GM10847 (cell line): Measurements from ENCODE around the gene IRS1.

ENCODE experiments used
- POLR2A ChIP-seq: IDR thresholded peaks from 2 replicates; pipeline ENCODE4 v1.6.1; 2011; ENCODE audit not compliant: insufficient read length; ENCODE audit errors: extremely low read depth

IRS1 gene

GRCh38 chr2:226705965-226706364 lies 93.7 kb downstream of the IRS1 start:
- no peak for TF ChIP-seq POLR2A

DNA sequence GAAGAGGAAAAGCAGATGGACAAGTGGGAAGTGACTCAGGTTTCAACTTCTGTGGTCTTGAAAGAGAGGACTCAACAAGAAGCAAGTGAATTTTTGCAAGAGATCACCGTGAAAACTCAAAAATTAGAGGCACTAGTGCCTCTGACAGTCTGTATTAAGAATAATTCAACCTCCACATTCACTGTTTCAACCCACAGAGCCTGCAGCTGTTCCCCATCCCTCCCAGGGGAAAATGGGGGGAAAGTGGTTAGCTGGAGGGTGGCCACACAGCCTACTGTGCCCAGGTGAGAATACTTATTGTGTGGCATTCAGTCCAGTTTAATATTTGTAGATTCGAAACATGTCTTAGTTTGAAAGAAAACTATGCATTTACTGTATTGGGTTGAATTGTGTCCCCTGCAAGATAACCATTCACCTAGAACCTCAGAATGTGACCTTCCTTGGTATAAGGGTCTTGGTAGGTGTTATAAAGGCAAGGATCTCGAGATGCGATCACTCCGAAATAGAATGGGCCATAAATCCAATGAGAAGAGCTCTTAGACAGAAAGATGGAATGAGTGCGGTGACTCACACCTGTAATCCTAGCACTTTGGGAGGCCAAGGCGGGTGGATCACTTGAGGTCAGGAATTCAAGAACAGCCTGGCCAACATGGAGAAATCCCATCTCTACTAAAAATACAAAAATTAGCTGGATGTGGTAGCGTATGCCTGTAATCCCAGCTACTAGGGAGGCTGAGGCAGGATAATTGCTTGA lies 94.3 kb downstream of the IRS1 start:
- TF ChIP-seq POLR2A = no peak

DNA sequence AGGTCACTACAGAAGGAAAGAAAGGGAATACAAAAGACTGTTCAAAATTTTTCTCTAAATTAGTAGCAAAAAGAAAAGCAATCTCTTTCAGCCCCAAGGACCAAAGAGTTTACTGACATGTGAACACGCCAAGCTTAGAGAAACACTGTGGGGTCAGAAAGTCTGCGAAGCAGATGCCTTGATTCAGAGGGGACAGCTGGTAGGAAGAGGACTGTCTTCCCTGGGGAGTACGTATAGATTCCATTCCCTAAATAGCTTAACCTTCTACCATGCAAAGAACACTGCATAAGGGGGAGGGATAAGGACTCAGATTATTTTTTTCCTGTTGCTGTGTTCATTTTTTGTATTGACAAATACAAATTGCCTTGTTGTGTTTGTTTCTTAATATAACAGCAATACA lies 96.1 kb downstream of the IRS1 start:
- no peak for TF ChIP-seq POLR2A

DNA sequence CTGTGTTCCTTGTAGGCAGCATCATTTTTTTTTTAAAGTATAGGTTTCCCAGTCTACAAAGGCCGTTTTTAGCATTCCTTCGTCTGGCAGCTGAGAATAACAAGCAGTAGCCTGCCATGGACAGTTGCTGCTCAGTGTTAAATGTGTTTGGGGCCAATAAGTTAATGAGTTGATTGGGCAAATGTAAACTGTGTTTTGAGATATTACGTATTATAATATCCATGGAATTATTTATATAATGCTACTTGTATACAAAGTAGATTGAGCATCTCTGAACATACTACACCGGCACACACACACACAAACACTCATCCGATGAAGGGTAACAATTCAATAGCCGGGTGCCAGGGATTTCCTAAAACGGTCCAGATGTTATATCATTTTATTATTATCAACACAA lies 97.2 kb downstream of the IRS1 start:
- TF ChIP-seq POLR2A = no peak

DNA sequence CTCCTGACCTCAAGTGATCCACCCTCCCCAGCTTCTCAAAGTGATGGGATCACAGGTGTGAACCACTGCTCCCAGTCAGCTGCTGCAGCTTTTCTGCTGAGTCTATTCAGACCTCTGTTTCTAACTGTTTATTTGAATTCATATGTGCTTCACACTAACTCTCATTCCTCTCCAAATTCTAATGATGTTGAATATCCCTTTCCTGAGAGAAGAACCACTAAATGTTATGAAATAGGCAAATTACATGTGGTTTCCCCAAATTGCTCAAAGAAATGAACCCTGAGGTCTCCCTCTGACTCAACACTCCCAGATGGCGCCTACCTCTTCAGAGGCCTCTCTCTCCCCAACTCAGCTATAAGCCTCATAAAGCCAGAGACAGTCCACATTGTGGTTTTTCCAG lies 98.6 kb downstream of the IRS1 start:
- no peak for TF ChIP-seq POLR2A

DNA sequence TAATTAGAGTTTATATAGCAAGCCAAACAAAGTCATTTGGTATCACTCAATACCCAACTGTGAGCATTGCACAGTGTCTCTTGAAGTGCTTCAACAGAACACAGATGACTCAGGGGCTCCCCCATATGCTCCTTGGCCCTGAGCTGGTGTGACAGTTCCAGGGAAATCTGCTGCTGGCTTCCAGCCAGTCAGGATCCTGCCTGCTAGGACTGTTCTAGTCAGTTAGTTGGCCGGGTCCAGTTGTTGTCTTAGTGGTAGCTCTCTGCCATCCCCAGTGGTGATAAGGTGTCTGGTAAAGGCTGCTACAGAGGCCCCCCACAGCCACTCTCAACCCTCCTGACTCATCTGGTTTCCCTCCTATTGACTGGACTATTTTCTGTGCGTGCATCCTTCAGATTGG lies 100.3 kb downstream of the IRS1 start:
- TF ChIP-seq POLR2A = no peak

DNA sequence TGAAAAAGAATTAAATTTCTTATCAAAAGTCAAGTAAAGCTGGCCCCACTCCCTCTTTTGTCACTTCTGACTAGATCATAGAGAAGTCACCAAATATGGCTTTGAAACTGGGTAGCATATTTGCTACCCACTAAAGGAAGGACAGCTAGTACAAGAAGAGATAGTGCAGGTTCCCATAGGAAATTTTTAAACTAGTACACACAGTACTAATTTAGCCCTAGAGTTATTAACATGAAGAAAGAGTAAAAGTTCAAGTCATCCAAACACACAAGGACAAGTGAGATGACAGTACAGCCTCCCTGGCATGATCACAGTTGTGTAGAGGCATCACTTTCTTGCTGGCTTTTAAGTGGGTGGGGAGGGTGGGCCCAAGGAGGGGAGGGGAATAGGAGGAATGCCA lies 100.9 kb downstream of the IRS1 start:
- TF ChIP-seq POLR2A = no peak

DNA sequence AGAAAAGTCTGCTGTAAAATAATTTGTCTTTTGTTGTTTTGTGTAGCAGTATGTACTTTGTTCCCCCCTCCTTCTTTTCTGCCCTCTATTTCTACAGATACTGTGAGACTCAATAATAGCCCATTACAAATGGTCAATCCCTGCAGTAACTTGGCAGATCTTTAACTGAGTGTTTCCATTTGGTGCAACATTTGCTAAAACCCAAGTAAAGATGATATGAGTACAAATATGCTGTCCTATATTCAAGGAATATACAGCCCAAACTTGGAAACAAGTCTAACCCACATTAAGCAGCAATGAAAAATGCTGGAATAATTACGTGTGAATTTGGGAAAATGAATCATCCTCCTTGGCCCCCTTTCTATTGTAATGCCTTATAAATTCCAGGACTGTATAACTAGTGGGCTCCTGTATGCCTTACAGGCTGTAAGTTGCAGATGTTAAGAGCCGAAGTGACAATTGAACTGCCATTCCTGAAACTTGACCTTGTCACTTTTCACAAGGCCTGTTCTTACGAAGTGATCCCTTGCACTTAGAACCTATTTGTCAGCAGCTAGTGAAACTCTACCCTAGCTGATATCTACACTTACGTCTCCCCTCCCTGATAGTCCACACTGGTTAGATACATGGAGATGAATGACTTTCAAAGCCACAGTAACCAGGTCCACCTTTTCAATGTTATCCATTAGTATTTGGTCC lies 104.9 kb downstream of the IRS1 start:
- TF ChIP-seq POLR2A = no peak

- no peak for TF ChIP-seq POLR2A
Observed at GRCh38 chr2:226694149-226694548, 105.5 kb downstream of the IRS1 start.

- TF ChIP-seq POLR2A = no peak
Observed at GRCh38 chr2:226693521-226693920, 106.1 kb downstream of the IRS1 start.

- TF ChIP-seq POLR2A = no peak
Observed at GRCh38 chr2:226692521-226693126, 107.0 kb downstream of the IRS1 start.

DNA sequence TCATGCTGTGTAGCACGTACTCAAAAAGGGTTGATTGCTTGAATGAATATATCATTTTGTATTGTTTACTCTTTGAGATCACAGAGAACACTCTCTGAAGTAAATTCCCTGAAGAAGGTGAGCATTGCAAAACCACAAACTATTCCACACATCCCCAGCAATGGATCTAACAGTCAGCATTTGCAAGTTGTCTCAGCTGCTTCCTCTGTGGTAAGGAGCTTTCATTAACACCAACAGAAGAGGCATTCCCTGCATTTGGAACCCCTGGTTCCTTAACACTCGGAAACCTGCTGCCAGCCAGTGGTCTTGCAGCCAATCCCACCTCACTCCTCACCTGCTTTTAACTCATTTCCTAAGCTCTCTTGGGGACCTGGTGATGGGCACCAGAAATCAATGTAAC lies 108.4 kb downstream of the IRS1 start:
- TF ChIP-seq POLR2A = no peak

DNA sequence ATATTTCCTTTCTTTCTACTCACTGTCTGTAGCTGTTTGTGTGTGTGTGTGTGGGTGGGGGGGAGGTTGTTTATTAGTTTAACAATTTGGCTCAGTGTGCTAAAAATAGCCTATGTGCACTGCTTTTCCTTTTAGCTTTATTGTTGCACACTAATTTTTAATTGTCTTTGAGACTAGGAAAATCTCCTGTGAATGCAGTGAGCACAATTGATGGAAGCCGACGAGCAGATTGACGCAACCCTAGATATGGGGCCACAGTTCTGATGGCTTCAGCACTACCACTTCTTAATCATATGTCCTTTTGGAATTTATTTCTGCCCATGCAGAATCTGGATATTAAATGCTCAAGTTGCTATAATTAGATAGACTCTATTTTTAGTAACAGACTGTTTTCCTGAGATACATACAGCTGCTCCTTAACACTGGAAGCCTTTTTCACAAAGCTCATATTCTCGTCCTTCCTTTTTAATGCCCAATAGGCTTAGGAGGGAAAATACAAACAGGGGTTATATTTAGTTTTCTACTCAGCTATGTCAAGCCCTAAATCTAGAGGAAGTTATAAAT lies 109.1 kb downstream of the IRS1 start:
- TF ChIP-seq POLR2A = no peak

GRCh38 chr2:226687641-226688253 lies 111.9 kb downstream of the IRS1 start:
- TF ChIP-seq POLR2A = no peak

DNA sequence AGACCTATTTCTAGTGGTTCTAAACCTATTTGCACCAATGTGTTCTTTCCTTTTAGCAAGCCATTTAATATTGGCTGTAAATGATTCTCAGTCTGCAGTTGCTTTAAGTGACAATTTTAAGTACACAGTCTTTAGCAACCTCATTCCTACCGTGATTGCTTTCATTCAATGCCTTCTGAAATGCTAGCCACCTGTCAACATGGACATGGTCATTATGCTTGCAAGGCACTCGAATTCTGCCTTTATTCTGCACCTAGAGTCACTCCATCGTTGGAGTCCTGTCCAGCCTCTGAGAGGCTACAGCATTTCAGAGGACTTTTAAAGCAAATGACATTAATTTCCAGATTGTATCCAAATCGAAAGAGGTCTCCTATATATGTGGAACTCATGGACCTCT lies 115.1 kb downstream of the IRS1 start:
- no peak for TF ChIP-seq POLR2A
